Mucosa of stomach (tissue), 1 donor: ENCODE data around the gene SEM1.
"Not testable (repeated sequence)": the region's sequence is repeated elsewhere in the genome, so short reads cannot be mapped to it uniquely, and the experiment has no call there.

ENCODE experiments used
- H3K27me3 ChIP-seq: one replicate; pipeline ENCODE4 v1.7.0; 2013; ENCODE audit warnings: mild to moderate bottlenecking, low read length; ENCODE audit not compliant: control insufficient read depth, insufficient read depth
- H3K36me3 ChIP-seq: one replicate; pipeline ENCODE4 v1.7.0; 2013; ENCODE audit warnings: low read length; ENCODE audit not compliant: control insufficient read depth, insufficient read depth
- H3K4me1 ChIP-seq: one replicate; pipeline ENCODE4 v1.7.0; 2013; ENCODE audit warnings: mild to moderate bottlenecking, low read length; ENCODE audit not compliant: control insufficient read depth, insufficient read depth
- H3K4me3 ChIP-seq: one replicate; pipeline ENCODE4 v1.7.0; 2013; ENCODE audit warnings: low read length
- H3K9ac ChIP-seq: one replicate; pipeline ENCODE4 v1.7.0; 2013; ENCODE audit warnings: mild to moderate bottlenecking, low read length, moderate library complexity
- H3K9me3 ChIP-seq: one replicate; pipeline ENCODE4 v1.7.0; 2013; ENCODE audit warnings: mild to moderate bottlenecking, low read length, moderate library complexity; ENCODE audit not compliant: control insufficient read depth
- donor health status: Pancreatic carcinoma.

Gene SEM1

DNA sequence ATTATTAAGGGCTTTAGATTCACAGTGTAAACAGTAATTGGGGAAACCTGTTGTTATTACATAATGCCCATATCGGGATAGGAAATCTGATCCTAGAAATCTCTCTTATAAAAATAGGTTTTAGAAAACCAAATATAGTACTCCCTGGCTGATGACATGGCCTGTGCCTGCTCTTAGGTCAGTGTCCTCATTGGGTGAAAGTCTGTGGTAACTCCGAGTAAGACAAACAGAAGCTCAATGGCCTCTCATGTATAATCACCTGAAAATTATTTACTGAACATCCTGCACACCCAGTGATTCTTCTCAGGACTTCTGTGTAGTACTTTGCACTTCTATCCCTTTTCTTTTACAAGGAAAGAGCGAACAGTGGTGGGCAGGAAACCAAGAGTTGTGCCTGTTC lies 37.8 kb downstream of the SEM1 start:
- Histone ChIP-seq H3K9me3 (no peaks in the 10 kb centered on the region), H3K36me3 (no peaks in the 10 kb centered on the region), H3K9ac (no peak overlapping the region), H3K4me1 (no peaks in the 10 kb centered on the region), H3K27me3 (no peaks in the 10 kb centered on the region), H3K4me3 (no peak overlapping the region)

DNA sequence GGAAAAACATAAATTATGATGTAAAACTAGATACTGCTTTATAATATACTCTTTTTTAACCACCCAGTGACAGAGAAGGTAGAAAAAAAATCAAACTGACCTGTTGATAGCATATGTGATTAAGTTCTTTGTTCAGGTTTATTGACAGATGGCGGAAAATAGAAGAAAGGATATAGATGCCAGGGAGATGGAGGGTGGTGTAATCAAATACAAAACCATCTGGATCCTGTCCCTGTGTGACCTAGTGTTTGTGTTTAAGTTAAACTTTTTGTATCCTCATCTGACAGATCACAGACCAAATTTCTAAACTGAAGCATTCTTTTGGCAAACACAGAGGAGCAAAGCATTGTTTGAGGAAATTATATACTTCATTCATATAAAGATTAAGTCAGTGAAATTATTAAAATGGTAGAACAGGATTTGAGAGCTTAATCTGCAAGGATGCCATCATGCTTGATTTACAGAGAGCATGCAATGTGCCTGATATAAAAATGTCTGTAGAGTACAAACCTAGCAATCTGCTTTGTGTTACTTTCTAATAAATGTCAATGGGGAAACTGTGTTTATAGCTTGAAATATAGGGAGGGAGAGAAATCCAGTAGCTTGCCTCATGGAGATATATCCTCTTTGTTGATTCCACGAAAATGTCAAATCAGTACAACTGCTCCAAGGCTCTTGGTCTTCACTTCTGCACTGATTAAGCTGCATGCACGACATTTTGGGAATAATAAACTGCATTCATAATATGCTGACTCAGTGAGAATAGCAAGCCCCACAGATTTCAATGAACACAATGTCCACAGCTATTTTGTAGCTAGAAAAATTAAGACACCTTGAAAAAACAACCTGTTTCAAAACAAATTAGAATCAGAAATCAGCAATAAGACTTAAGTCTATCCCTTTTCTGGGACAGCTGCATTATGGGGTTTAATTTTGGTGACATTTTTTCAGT lies 39.0 kb downstream of the SEM1 start:
- Histone ChIP-seq H3K27me3 (no peaks in the 10 kb centered on the region), H3K9me3 (no peaks in the 10 kb centered on the region), H3K36me3 (no peaks in the 10 kb centered on the region), H3K9ac (no peak overlapping the region), H3K4me3 (no peak overlapping the region), H3K4me1 (no peaks in the 10 kb centered on the region)

DNA sequence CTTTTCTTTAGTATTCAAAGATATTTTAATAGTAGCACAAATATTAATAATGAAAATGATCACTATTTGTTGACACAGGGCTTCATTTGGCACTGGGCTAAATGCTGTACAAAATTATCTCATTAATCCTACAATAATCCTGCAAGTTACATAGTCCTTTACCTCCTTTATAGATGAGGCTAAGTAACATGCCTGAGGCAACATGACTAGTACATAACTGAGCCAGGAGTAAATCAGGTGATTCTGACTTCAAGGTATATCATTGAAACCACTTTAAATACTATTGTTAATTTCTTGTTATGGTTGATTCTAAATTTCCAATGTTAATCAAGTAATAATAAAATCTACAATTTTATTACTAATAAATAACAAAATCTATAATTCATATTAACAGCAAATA lies 39.8 kb downstream of the SEM1 start:
- Histone ChIP-seq H3K27me3 (no peaks in the 10 kb centered on the region), H3K9me3 (no peaks in the 10 kb centered on the region), H3K4me3 (no peak overlapping the region), H3K4me1 (no peaks in the 10 kb centered on the region), H3K36me3 (no peaks in the 10 kb centered on the region), H3K9ac (no peak overlapping the region)

- Histone ChIP-seq H3K4me3 (no peak overlapping the region), H3K36me3 (no peaks in the 10 kb centered on the region), H3K27me3 (no peaks in the 10 kb centered on the region)
Observed at GRCh38 chr7:96667026-96667425, 42.6 kb downstream of the SEM1 start.

GRCh38 chr7:96665689-96666088 lies 44.0 kb downstream of the SEM1 start:
- Histone ChIP-seq H3K9me3 (no peaks in the 10 kb centered on the region), H3K27me3 (no peaks in the 10 kb centered on the region), H3K4me1 (no peaks in the 10 kb centered on the region), H3K4me3 (no peak overlapping the region), H3K36me3 (no peaks in the 10 kb centered on the region), H3K9ac (no peak overlapping the region)

More at GRCh38 chr7:96667026-96667425, 42.6 kb downstream of the SEM1 start:
- Histone ChIP-seq H3K9ac (no peak overlapping the region), H3K9me3 (no peaks in the 10 kb centered on the region), H3K4me1 (no peaks in the 10 kb centered on the region)

DNA sequence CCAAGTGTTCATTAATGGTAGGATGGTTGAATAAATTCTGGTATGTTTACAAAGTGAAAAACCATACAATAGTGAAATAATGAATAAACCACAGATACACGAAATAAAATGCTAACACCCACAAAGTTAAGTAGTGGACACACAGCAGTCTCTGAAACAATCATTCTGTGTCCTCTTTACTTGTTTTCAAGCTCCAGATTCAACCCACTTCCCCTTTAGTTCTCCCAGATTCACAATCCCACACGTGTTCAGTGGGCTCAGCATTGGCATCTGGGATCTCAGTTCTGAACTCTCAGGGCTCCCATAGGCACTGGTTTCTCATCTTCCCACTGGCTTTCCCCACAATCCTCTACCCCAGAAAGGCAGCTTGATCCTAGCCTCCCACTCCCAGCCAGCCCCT lies 44.9 kb downstream of the SEM1 start:
- no peak overlapping the region for H3K4me3 ChIP-seq
- H3K9me3 ChIP-seq, result no peaks in the 10 kb centered on the region
- no peak overlapping the region for H3K9ac ChIP-seq
- H3K36me3 ChIP-seq, result no peaks in the 10 kb centered on the region
- H3K4me1 ChIP-seq, result no peaks in the 10 kb centered on the region
- H3K27me3 ChIP-seq, result no peaks in the 10 kb centered on the region

- no peak overlapping the region for H3K9ac ChIP-seq
- no peaks in the 10 kb centered on the region for H3K9me3 ChIP-seq
- H3K4me3 ChIP-seq, result no peak overlapping the region
- H3K36me3 ChIP-seq, result no peaks in the 10 kb centered on the region
- no peaks in the 10 kb centered on the region for H3K4me1 ChIP-seq
- no peaks in the 10 kb centered on the region for H3K27me3 ChIP-seq
Observed at GRCh38 chr7:96663871-96664445, 45.7 kb downstream of the SEM1 start.

GRCh38 chr7:96663457-96663856 lies 46.2 kb downstream of the SEM1 start:
- H3K9me3 ChIP-seq, result no peaks in the 10 kb centered on the region
- H3K27me3 ChIP-seq, result no peaks in the 10 kb centered on the region
- H3K9ac ChIP-seq, result no peak overlapping the region
- no peak overlapping the region for H3K4me3 ChIP-seq
- H3K36me3 ChIP-seq, result no peaks in the 10 kb centered on the region
- no peaks in the 10 kb centered on the region for H3K4me1 ChIP-seq

DNA sequence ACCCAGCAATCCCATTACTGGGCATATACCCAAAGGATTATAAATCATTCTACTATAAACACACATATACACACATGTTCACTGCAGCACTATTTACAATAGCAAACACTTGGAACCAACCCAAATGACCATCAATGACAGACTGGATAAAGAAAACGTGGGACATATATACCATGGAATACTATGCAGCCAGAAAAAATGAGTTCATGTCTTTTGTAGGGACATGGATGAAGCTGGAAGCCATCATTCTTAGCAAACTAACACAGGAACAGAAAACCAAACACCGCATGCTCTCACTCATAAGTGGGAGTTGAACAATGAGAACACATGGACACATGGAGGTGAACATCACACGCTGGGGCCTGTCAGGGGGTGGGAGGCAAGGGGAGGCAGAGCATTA lies 47.5 kb downstream of the SEM1 start:
- H3K9ac ChIP-seq, H3K4me3 ChIP-seq, H3K36me3 ChIP-seq, H3K27me3 ChIP-seq, H3K9me3 ChIP-seq, H3K4me1 ChIP-seq: not testable (repeated sequence)

DNA sequence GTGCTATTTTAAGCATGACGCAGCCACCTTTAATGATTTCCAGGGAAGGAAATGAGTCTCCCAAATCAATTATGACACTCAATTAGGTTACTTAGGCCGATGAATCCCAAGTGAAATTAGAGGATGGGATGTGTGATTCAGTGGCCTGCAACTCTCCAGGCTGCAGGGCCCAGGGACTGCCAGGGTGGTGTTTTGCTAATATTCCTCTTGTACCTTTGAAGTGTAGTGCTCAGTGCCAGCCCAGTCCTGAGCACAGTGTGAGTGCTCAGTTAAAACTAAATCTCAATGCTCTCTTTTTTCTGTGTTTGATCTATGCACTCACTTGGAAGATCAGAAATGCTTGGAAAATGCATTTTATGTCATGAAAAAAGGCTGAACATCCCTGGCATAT lies 51.6 kb downstream of the SEM1 start:
- no peak overlapping the region for H3K9ac ChIP-seq
- H3K36me3 ChIP-seq, result no peaks in the 10 kb centered on the region
- no peaks in the 10 kb centered on the region for H3K4me1 ChIP-seq
- H3K9me3 ChIP-seq, result no peaks in the 10 kb centered on the region
- no peak overlapping the region for H3K4me3 ChIP-seq
- H3K27me3 ChIP-seq, result no peaks in the 10 kb centered on the region

GRCh38 chr7:96657347-96658021 lies 52.2 kb downstream of the SEM1 start:
- Histone ChIP-seq H3K9me3 (no peaks in the 10 kb centered on the region), H3K36me3 (no peaks in the 10 kb centered on the region), H3K27me3 (no peaks in the 10 kb centered on the region), H3K4me1 (no peaks in the 10 kb centered on the region), H3K4me3 (no peak overlapping the region), H3K9ac (no peak overlapping the region)

DNA sequence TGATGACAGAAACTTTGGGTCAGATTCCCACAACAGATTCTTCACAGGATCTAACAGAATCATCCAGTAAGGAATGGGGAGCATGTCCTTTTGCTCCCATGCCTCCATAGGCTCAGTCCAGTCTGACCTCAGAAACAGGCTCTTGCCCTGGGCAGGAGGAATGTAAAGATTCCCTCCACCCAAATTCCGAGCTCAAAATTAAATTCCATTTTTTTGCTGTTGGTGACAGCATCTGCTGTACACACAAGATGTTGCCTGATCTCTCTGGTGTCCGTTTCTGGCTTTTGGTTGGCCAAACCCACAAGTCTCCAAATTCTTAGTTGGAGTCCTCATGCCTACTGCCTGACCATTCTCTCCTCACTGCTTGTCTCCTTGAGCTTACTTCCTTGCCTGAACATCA lies 53.7 kb downstream of the SEM1 start:
- Histone ChIP-seq H3K27me3 (no peaks in the 10 kb centered on the region), H3K36me3 (no peaks in the 10 kb centered on the region), H3K4me3 (no peak overlapping the region), H3K9me3 (no peaks in the 10 kb centered on the region), H3K4me1 (no peaks in the 10 kb centered on the region), H3K9ac (no peak overlapping the region)
